Type B pancreatic cell (in vitro differentiated cells): ENCODE results near the gene ZBTB1. TPM values are rescaled to one million over a fixed set of nuclear protein-coding genes. Genes with fewer than 3 reads are reported as not detected.

Experiments used
- DNase-seq: peaks from one replicate; pipeline ENCODE4 v3.0.0; 2021; ENCODE audit warnings: mixed read lengths; ENCODE audit not compliant: unreplicated experiment; ENCODE audit errors: extremely low spot score
- H3K27ac Mint-ChIP-seq: 2 replicates; pipeline ENCODE4 v1.8.0; 2021; ENCODE audit warnings: mild to moderate bottlenecking, mixed read lengths
- H3K27me3 Mint-ChIP-seq: 2 replicates; pipeline ENCODE4 v1.8.0; 2021; ENCODE audit warnings: mixed read lengths
- H3K36me3 Mint-ChIP-seq: 2 replicates; pipeline ENCODE4 v1.8.0; 2021; ENCODE audit warnings: mixed read lengths
- H3K4me1 Mint-ChIP-seq: one replicate; pipeline ENCODE4 v1.8.0; 2021; ENCODE audit warnings: mixed read lengths; ENCODE audit not compliant: unreplicated experiment
- H3K4me3 Mint-ChIP-seq: 2 replicates; pipeline ENCODE4 v1.8.0; 2021; ENCODE audit warnings: mild to moderate bottlenecking, mixed read lengths
- H3K9me3 Mint-ChIP-seq: 2 replicates; pipeline ENCODE4 v1.8.0; 2021; ENCODE audit warnings: mixed read lengths
- CTCF ChIP-seq: fragments of 200-600 bp; sonication (generic); conservative IDR thresholded peaks from 2 replicates; pipeline ENCODE4 v1.5.0; 2021; ENCODE audit warnings: antibody characterized with exemption, mild to moderate bottlenecking
- total RNA-seq: library from RNA; stranded (reverse); gene quantifications from 2 replicates; pipeline ENCODE4 v1.2.1, GENCODE V29; 2021; ENCODE audit warnings: low replicate concordance

ZBTB1 gene
- total RNA-seq, 1 donor from 2014 or later, result 43.2 TPM

GRCh38 chr14:64496764-64497163 lies 7.8 kb upstream of the ZBTB1 start:
- Mint-ChIP-seq H3K9me3 (no peaks in the 10 kb centered on the region), H3K36me3 (peaks cover 10% of the 10 kb centered on the region), H3K27ac (no peak overlapping the region), H3K4me3 (no peak overlapping the region), H3K4me1 (peaks cover 15% of the 10 kb centered on the region), H3K27me3 (no peaks in the 10 kb centered on the region)
- no peak for DNase-seq
- no peak for TF ChIP-seq CTCF

- Mint-ChIP-seq H3K36me3 (peaks cover 3% of the 10 kb centered on the region), H3K9me3 (no peaks in the 10 kb centered on the region), H3K27ac (peak overlapping the region; percentile 6), H3K4me3 (peak overlapping the region; percentile 0), H3K27me3 (no peaks in the 10 kb centered on the region), H3K4me1 (peaks cover 28% of the 10 kb centered on the region)
- no peak for DNase-seq
- no peak for TF ChIP-seq CTCF
Observed at GRCh38 chr14:64500088-64500487, 4.5 kb upstream of the ZBTB1 start.

GRCh38 chr14:64501411-64502171 lies 3.0 kb upstream of the ZBTB1 start:
- Mint-ChIP-seq H3K36me3 (peaks cover 2% of the 10 kb centered on the region), H3K4me1 (peaks cover 38% of the 10 kb centered on the region), H3K9me3 (no peaks in the 10 kb centered on the region), H3K27ac (peak overlapping the region; percentile 95), H3K4me3 (peak overlapping the region; percentile 98), H3K27me3 (no peaks in the 10 kb centered on the region)
- DNase-seq, result no peak
- TF ChIP-seq CTCF, result no peak

GRCh38 chr14:64502456-64502855 lies 2.1 kb upstream of the ZBTB1 start:
- DNase-seq, result no peak
- peaks cover 46% of the 10 kb centered on the region for H3K4me1 Mint-ChIP-seq
- no peak for TF ChIP-seq CTCF
- H3K9me3 Mint-ChIP-seq, result no peaks in the 10 kb centered on the region
- peak overlapping the region; percentile 95 for H3K27ac Mint-ChIP-seq
- no peaks in the 10 kb centered on the region for H3K36me3 Mint-ChIP-seq
- H3K27me3 Mint-ChIP-seq, result no peaks in the 10 kb centered on the region
- H3K4me3 Mint-ChIP-seq, result peak overlapping the region; percentile 98

GRCh38 chr14:64502887-64503433 lies 1.6 kb upstream of the ZBTB1 start:
- peaks cover 51% of the 10 kb centered on the region for H3K4me1 Mint-ChIP-seq

More at GRCh38 chr14:64502887-64503433, 1.6 kb upstream of the ZBTB1 start:
- H3K36me3 Mint-ChIP-seq, result peaks cover 3% of the 10 kb centered on the region
- H3K9me3 Mint-ChIP-seq, result no peaks in the 10 kb centered on the region
- no peaks in the 10 kb centered on the region for H3K27me3 Mint-ChIP-seq
- peak overlapping the region; percentile 98 for H3K4me3 Mint-ChIP-seq
- no peak for TF ChIP-seq CTCF
- DNase-seq, result peak; percentile 71
- H3K27ac Mint-ChIP-seq, result peak overlapping the region; percentile 95
